K562 (cell line): Measurements from ENCODE around the gene RPH3AL. TPM values are rescaled to one million over a fixed set of nuclear protein-coding genes. Genes with fewer than 3 reads are reported as not detected.

Experiments
- ATAC-seq: fragments of 200-7000 bp; cut with Tn5 transposase; 3 replicates; pipeline ENCODE4 v1.9.1; 2020; ENCODE audit warnings: moderate library complexity
- BruUV-seq: library from RNA; stranded (reverse); fragments of 400-500 nt; replicated peaks from 2 replicates; lab custom pipeline; 2021; lab: Mats Ljungman, UMichigan
- CTCF ChIA-PET: fragments of 300-600 bp; formaldehyde crosslinking; extraction: SDS; loops from one replicate; lab custom pipeline; 2021; ENCODE audit warnings: low intra/inter-chr PET ratio; lab: Yijun Ruan, JAX
- POLR2A ChIA-PET: fragments of 300-600, 350-650 bp; sonication (Branson Sonifier 250); formaldehyde crosslinking; extraction: SDS; loops from one replicate; lab custom pipeline; 2021; ENCODE audit warnings: antibody characterized with exemption, inconsistent platforms; lab: Yijun Ruan, JAX
- DNase-seq, 4 experiments: peaks; one replicate each; pipeline versions ENCODE4 v3.0.0 to v3.0.0-alpha.2; 2011 to 2018; ENCODE audit warnings: low spot score in 3 of 4, mixed read lengths in 3 of 4; ENCODE audit errors: extremely low read depth in 1 of 4
- FAIRE-seq: peaks from 2 replicates; lab custom pipeline; 2011; peaks lifted over from hg19 to GRCh38; lab: Jason Lieb, UNC
- H2AFZ ChIP-seq: 2 replicates; pipeline ENCODE4 v1.6.0; 2011; ENCODE audit warnings: low read depth, low read length, control low read depth, inconsistent platforms
- H3K27ac ChIP-seq: fragments of 200-600 bp; 3 replicates; pipeline ENCODE4 v1.8.0; 2011; ENCODE audit warnings: low read depth, mild to moderate bottlenecking, control low read depth, inconsistent platforms, low read length, moderate library complexity, mixed read lengths; ENCODE audit errors: extremely low read depth
- H3K27me3 ChIP-seq, 2 experiments: fragments of 300-600 bp in 1 of 2; 2 replicates in 1 of 2; 3 replicates in 1 of 2; pipeline versions ENCODE4 v1.6.0 to v1.8.0; 2011; ENCODE audit warnings: inconsistent platforms in 2 of 2, low read length in 2 of 2, mild to moderate bottlenecking in 1 of 2, mixed read lengths in 1 of 2, moderate library complexity in 1 of 2; ENCODE audit not compliant: control insufficient read depth in 2 of 2, insufficient read depth in 2 of 2
- H3K36me3 ChIP-seq: fragments of 300-600 bp; 3 replicates; pipeline ENCODE4 v1.8.0; 2011; ENCODE audit warnings: mild to moderate bottlenecking, low read length, inconsistent platforms; ENCODE audit not compliant: control insufficient read depth, insufficient read depth
- H3K4me1 ChIP-seq, 2 experiments: fragments of 200-600 bp in 1 of 2; replicated peaks in 1 of 2; 2 replicates in 1 of 2; 3 replicates in 1 of 2; pipeline versions ENCODE4 v1.5.1 to v1.8.0; 2011; ENCODE audit warnings: inconsistent platforms in 2 of 2, low read length in 2 of 2, mild to moderate bottlenecking in 1 of 2, mixed read lengths in 1 of 2, moderate library complexity in 1 of 2; ENCODE audit not compliant: control insufficient read depth in 2 of 2, insufficient read depth in 2 of 2
- H3K4me2 ChIP-seq: 2 replicates; pipeline ENCODE4 v1.6.1; 2011; ENCODE audit warnings: low read length, control low read depth, inconsistent platforms, mixed read lengths; ENCODE audit not compliant: insufficient read depth
- H3K4me3 ChIP-seq: fragments of 200-600 bp; sonication (generic), shearing (Covaris generic); 2 replicates; pipeline ENCODE4 v1.5.1; 2016; ENCODE audit warnings: control low read depth, inconsistent platforms
- H3K79me2 ChIP-seq: fragments of 200-600 bp; 3 replicates; pipeline ENCODE4 v1.8.0; 2011; ENCODE audit warnings: low read length, inconsistent platforms; ENCODE audit not compliant: control insufficient read depth, insufficient read depth
- H3K9ac ChIP-seq, 2 experiments: 2 replicates each; pipeline versions ENCODE4 v1.6.0 to v1.6.1; 2011; ENCODE audit warnings: low read depth in 2 of 2, low read length in 2 of 2, control low read depth in 1 of 2, inconsistent platforms in 1 of 2, mild to moderate bottlenecking in 1 of 2, mixed read lengths in 1 of 2; ENCODE audit not compliant: insufficient read depth in 1 of 2
- H3K9me1 ChIP-seq: one replicate; pipeline ENCODE4 v1.6.0; 2011; ENCODE audit warnings: inconsistent platforms, mild to moderate bottlenecking, low read length, moderate library complexity; ENCODE audit not compliant: control insufficient read depth, insufficient read depth
- H3K9me3 ChIP-seq: replicated peaks from 2 replicates; pipeline ENCODE4 v1.5.1; 2011; ENCODE audit warnings: low read depth, low read length, inconsistent platforms; ENCODE audit not compliant: control insufficient read depth, insufficient read depth
- H4K20me1 ChIP-seq: replicated peaks from 2 replicates; pipeline ENCODE4 v1.6.1; 2011; ENCODE audit warnings: low read length, inconsistent platforms, mixed read lengths; ENCODE audit not compliant: control insufficient read depth, insufficient read depth
- BMI1 ChIP-seq: fragments of 150-350 bp; IDR thresholded peaks from 2 replicates; pipeline ENCODE4 v1.6.1; 2014; ENCODE audit warnings: low read length
- ELF1 ChIP-seq: fragments of 200-800 bp; sonication (Bioruptor generic); IDR thresholded peaks from 2 replicates; pipeline ENCODE4 v1.6.1; 2016; ENCODE audit warnings: missing genetic modification characterization, missing compliant biosample characterization
- ESRRB ChIP-seq: fragments of 250-450 bp; sonication (Bioruptor Pico); IDR thresholded peaks from 2 replicates; pipeline ENCODE4 v1.5.0; 2020; ENCODE audit warnings: mild to moderate bottlenecking, moderate library complexity, borderline replicate concordance
- HIVEP1 ChIP-seq: fragments of 250-450 bp; sonication (Bioruptor Pico); IDR thresholded peaks from 2 replicates; pipeline ENCODE4 v1.4.0; 2020; ENCODE audit warnings: mild to moderate bottlenecking
- L3MBTL2 ChIP-seq: fragments of 450-650 bp; IDR thresholded peaks from 2 replicates; pipeline ENCODE4 v1.6.1; 2016; ENCODE audit warnings: mild to moderate bottlenecking, moderate library complexity
- MLX ChIP-seq, 2 experiments: fragments of 450-650 bp in 1 of 2; sonication (generic) in 1 of 2; formaldehyde crosslinking; conservative IDR thresholded peaks; 2 replicates each; pipeline versions ENCODE4 v1.4.0 to v1.8.1; 2020 to 2022; ENCODE audit warnings: mild to moderate bottlenecking in 1 of 2, missing genetic modification reagents in 1 of 2
- NKRF ChIP-seq: fragments of 450-650 bp; IDR thresholded peaks from 2 replicates; pipeline ENCODE4 v1.6.1; 2016; ENCODE audit warnings: borderline replicate concordance
- POLR2A ChIP-seq: fragments of 450-650 bp; conservative IDR thresholded peaks from 2 replicates; pipeline ENCODE4 v1.6.1; 2016
- ZBTB7A ChIP-seq: IDR thresholded peaks from 2 replicates; pipeline ENCODE4 v1.6.1; 2011; ENCODE audit warnings: low read depth, mild to moderate bottlenecking, low read length, moderate library complexity, borderline replicate concordance; ENCODE audit not compliant: control insufficient read depth
- ZNF239 ChIP-seq: fragments of 250-450 bp; sonication (Bioruptor Pico); IDR thresholded peaks from 2 replicates; pipeline ENCODE4 v1.4.0; 2020; ENCODE audit warnings: mild to moderate bottlenecking
- ZNF274 ChIP-seq: IDR thresholded peaks from 2 replicates; pipeline ENCODE4 v1.6.1; 2011; ENCODE audit warnings: low read depth, mild to moderate bottlenecking, low read length, moderate library complexity, borderline replicate concordance
- ZNF407 ChIP-seq: fragments of 450-650 bp; IDR thresholded peaks from 2 replicates; pipeline ENCODE4 v1.6.1; 2016; ENCODE audit warnings: low read depth
- ZSCAN32 ChIP-seq: fragments of 450-650 bp; formaldehyde crosslinking; IDR thresholded peaks from 2 replicates; pipeline ENCODE4 v1.4.0; 2020; ENCODE audit warnings: mild to moderate bottlenecking, moderate library complexity
- WGBS: fragments of 100-300 bp; shearing (Covaris generic); methylation state at CpG from one replicate; pipeline ENCODE4 v1.1.6; 2016; ENCODE audit warnings: low coverage, mixed read lengths; ENCODE audit not compliant: insufficient coverage; ENCODE audit errors: missing lambda C conversion rate; 5-methylcytosine and 5-hydroxymethylcytosine counted together
- in situ Hi-C: fragments of 300-500 bp; cut with MboI; formaldehyde crosslinking; loops from 4 replicates; pipeline ENCODE4 v1.15.0; 2018; ENCODE audit warnings: inconsistent platforms, mixed read lengths
- intact Hi-C: fragments of 100-400 bp; cut with micrococcal nuclease; formaldehyde crosslinking; loops from 2 replicates; pipeline ENCODE4 v1.14.2; 2022
- polyA plus RNA-seq, 8 experiments: library from polyadenylated mRNA; depleted of rRNA in 4 of 8; stranded (reverse) in 5 of 8; unstranded in 3 of 8; fragments of >200 nt; fragmentation: Nextera tagmentation in 2 of 8; fragmentation: Illumina TruSeq in 1 of 8; extraction: Ambion mirVana in 2 of 8; extraction: Trizol in 1 of 8; gene quantifications; 2 replicates each; pipeline versions ENCODE4 v1.2.1 to v1.2.3, GENCODE V29; 2011 to 2014; ENCODE audit warnings: inconsistent platforms in 1 of 8, missing spikeins in 1 of 8
- total RNA-seq, 7 experiments: library from RNA; depleted of rRNA in 6 of 7; stranded (reverse); fragments of >200 nt in 6 of 7; fragmentation: Illumina TruSeq in 2 of 7; extraction: Trizol in 2 of 7; gene quantifications; 2 replicates each; pipeline versions ENCODE4 v1.2.1 to v1.2.3, GENCODE V29; 2011 to 2021; ENCODE audit warnings: low replicate concordance in 1 of 7

Gene RPH3AL
- total and polyA plus RNA-seq, 9 of the 15 experiments (the other 6 are each of a cell fraction or from before 2014, with no cell fraction given): 0.18 to 1.7 (median 0.39) TPM

- H3K27me3 ChIP-seq: peaks cover 4 to 56% of the 10 kb centered on the region in 2 experiments; a peak in 4 of 5 replicates
- no peak overlapping the region for H2AFZ ChIP-seq
- no peaks in the 10 kb centered on the region; the same call in 1 of the 2 replicates for H4K20me1 ChIP-seq
- 4% methylated on average over 14 of the region's 21 CpGs for WGBS
- in situ Hi-C loops: no loop called here
- intact Hi-C loops: no loop called here
- ChIA-PET POLR2A (no interaction called here), CTCF (no interaction called here)
- H3K79me2 ChIP-seq: no peaks in the 10 kb centered on the region
- DNase-seq (no peak), ATAC-seq (no peak), FAIRE-seq (no peak)
- H3K27ac ChIP-seq: no peak overlapping the region
- H3K9ac ChIP-seq: no peak overlapping the region
- H3K4me1 ChIP-seq: no peaks in the 10 kb centered on the region
- no peaks in the 10 kb centered on the region for H3K9me1 ChIP-seq
- H3K4me3 ChIP-seq: no peak overlapping the region
- H3K4me2 ChIP-seq: no peak overlapping the region
- no peaks in the 10 kb centered on the region for H3K9me3 ChIP-seq
- no peaks in the 10 kb centered on the region for H3K36me3 ChIP-seq
- BruUV-seq: no TSS peak
- TF ChIP-seq NKRF: no peak
- no peak for TF ChIP-seq ZBTB7A
- TF ChIP-seq ZNF407: no peak
- TF ChIP-seq ZSCAN32: no peak
- TF ChIP-seq ESRRB (CRISPR knock-in tag): no peak
- no peak for TF ChIP-seq POLR2A
- TF ChIP-seq L3MBTL2: no peak
- no peak for TF ChIP-seq HIVEP1 (CRISPR knock-in tag)
- TF ChIP-seq ELF1 (tag): no peak
- TF ChIP-seq ZNF274: no peak
- no peak for TF ChIP-seq BMI1
- no peak for TF ChIP-seq MLX (CRISPR knock-in tag; conservative IDR thresholded peaks at IDR 0.05)
- TF ChIP-seq ZNF239 (CRISPR knock-in tag): no peak
Measured at GRCh38 chr17:281365-281999, 71.1 kb downstream of the RPH3AL start.
